HG03135 (cell line): ENCODE data around the gene MAP4K4.

Experiments
- ATAC-seq: cut with Tn5 transposase; IDR thresholded peaks from one replicate; pipeline ENCODE4 v1.9.1; 2021; ENCODE audit warnings: mild to moderate bottlenecking, moderate library complexity; ENCODE audit not compliant: unreplicated experiment

Gene MAP4K4

DNA sequence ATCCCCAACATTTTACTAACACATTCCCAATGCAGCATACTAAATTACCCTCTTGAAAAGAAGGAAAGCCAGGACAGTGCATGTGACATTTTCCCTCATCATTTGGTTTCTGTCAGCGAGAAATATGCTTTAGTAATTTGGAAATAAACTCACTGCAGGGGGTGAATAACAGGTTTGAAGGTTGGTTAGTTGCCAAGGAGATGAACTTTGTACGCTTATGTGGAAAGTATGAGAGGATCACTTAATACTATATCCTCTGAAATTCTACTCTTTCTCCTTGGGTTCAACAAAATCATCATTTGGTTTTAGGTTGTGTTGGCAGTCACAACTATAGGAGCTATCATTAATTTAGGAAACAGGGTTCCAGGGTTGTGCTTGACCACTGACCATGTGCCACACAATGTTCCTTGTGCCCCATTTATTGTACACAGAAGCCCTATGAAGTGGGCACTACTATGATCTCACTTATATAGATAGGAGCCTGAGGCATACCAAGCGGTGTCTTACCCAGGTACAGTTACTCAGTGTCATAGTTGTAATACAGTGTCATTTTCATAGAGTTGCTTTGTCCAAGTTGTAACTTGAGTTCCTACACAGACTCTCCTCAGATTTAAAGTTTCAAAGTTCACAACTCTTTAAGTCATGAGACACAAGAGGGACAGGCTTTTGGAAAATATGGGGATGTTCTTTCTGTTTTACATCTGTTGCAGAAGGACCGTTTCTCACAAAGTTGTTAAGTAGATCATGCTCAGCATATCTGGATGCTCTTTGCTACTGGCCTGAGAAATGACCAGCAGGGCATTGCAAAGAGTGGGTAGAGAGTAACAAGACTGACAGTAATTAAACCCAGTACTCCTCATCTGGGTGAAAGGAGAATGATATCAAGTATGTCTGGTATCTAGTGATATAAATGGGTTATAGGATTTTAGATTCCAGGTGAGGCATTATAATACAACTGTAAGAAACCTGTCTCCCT, 91.8 kb downstream of the MAP4K4 start:
- no peak for ATAC-seq

DNA sequence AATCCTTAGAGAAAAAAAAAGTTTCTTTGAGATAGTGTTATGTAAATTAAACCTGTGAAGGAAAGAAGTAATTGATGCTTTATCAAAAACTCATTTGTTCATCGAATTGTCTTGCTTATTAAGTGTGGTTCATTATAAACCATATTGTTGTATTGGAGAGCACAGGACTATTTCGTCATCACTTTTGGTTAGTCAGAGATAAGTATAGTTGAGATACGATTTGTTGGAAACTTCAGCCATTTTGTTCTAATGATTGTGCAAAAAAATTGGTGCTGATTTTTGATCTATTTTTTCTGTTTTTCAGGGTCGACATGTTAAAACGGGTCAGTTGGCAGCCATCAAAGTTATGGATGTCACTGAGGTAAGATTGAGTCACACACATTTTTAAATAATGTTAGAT, 92.9 kb downstream of the MAP4K4 start:
- ATAC-seq = no peak

- no peak for ATAC-seq
These were observed 93.3 kb downstream of the MAP4K4 start for GRCh38 chr2:101790857-101791256.

- ATAC-seq = no peak
These were observed 94.7 kb downstream of the MAP4K4 start for GRCh38 chr2:101792208-101792607.

- no peak for ATAC-seq
These were observed 95.9 kb downstream of the MAP4K4 start for GRCh38 chr2:101793277-101793969.

GRCh38 chr2:101794141-101794540, 96.6 kb downstream of the MAP4K4 start:
- ATAC-seq = no peak

GRCh38 chr2:101795033-101795432, 97.5 kb downstream of the MAP4K4 start:
- no peak for ATAC-seq

DNA sequence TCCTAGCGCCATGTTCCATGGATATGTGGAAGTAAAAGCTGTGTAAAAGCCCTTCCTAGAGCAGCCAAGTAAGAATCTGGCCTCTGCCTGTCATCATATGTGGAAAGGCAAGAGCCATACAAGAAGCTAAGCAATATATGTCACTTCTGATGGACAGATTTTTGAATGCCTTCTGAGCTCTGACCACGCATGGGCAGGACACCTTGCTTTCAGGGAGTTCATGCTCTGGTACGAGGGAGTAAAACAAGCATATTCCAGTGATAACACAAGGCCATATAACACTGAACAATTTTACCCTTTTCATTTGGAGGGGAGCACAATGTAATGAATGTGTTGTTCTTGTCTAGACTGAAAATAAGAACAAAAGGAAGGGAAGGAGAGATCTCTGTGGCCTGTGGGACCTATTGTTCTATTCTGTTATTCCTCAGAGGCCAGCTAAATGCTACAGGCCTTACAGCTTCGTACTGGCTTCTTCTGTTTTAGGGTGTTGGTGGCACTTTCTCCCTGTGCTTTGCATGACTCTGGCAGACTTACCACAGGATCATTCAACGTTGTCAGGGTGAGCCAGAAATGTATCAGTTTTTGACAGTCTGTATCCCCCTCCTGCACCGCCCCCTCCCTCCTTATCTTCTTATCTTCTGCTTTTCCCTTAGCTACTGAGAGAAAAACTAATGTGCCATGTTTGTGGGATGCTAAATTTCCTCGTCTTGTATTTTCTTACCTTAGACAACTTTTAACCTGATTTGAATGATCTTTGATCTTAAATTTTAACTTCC, 99.5 kb downstream of the MAP4K4 start:
- ATAC-seq = no peak

DNA sequence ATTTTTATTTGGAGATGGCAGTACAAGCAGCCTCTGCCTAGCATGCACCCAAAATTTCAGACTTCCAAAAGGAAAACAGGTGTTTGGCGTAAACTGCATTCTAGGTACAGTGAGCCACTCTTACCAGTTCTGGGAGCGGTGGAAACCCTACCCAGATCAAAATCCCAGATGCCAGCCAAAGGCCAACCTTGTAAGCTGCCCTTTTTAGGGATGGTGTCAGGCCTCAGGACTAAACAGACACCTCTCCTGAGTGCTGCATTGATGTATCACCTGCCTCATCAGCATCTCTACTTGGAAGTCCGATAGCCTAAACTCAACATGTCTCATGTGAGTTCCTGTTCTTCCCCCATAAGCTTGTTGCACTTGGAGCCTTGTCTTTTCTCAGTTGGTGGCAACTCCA, 104.0 kb downstream of the MAP4K4 start:
- no peak for ATAC-seq

GRCh38 chr2:101802329-101802728, 104.8 kb downstream of the MAP4K4 start:
- ATAC-seq = no peak

- no peak for ATAC-seq
These were observed 105.6 kb downstream of the MAP4K4 start for GRCh38 chr2:101803128-101803527.

- no peak for ATAC-seq
These were observed 106.6 kb downstream of the MAP4K4 start for GRCh38 chr2:101803945-101804696.

DNA sequence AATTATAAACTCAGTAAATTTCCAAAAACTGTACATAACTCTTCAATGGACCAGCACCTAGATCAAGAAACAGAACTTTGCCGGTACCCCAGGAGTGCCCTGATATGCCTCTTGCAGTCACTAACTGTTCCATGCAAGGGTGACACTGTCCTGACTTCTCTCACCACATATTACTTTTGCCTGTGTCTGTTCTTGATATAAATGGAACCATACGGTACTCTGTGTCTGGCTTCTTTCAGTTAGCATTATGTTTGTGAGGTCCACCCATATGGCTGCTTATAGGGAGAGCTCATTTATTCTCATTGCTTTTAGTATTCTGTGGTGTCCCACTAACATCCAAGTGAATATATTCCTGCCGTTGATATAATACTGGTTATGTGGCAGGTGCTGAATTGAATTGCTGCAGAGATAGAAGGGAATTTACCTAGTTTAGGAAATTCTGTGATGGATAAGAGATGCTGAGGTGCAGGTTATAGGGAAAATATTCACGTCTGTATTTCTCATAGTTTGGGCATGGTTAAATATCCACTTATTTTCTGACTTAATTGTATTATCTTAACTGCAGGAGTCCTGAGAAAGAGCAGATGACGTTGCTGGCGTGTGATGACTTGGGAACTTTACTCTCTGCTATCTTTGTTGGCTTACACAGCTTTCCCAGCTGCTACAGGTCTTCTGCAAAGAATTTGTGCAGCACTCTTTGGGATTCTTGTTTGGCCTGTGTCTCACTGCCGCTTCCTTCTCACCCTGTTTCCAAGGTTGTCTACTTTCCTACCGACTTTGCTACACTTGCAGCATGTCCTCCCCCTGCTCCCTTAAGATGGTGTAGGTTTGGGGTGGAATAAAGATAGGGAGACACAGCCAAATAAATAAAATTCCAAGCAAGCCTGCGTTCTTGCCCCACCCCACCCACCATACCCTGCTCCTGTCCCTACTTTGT, 107.9 kb downstream of the MAP4K4 start:
- no peak for ATAC-seq

DNA sequence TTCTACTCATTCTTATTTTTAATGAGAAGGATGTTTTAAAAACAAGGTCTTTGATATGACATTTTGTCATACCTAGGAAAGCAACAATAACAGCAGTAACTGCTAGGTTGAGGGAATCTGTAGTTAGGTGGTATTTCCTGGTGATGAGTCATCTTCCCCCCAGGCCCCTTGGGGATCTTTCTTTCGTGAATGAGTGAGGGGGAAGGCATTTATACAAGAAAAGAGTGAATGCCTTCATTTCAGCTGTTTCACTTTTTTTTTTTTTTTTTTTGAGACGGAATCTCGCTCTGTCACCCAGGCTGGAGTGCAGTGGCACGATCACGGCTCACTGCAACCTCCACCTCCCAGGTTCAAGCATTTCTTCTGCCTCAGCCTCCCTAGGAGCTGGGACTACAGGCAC, 108.6 kb downstream of the MAP4K4 start:
- no peak for ATAC-seq

- ATAC-seq = no peak
These were observed 109.2 kb downstream of the MAP4K4 start for GRCh38 chr2:101806701-101807100.

DNA sequence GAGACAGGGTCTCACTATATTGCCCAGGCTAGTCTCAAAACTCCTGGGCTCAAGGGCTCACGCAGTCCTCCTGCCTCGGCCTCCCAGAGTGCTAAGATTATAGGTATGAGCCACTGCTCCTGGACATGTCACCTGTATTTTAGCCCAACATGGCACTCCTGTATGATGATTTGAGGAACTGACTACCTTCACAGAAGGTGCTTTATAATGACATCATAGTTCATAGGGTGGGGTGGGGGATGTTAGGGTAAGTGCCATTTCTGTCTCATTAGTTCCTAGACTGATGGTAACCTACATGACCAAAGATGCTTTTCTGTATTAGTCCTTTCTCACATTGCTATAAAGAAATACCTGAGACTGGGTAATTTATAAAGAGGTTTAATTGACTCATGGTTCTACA, 109.7 kb downstream of the MAP4K4 start:
- ATAC-seq = no peak

DNA sequence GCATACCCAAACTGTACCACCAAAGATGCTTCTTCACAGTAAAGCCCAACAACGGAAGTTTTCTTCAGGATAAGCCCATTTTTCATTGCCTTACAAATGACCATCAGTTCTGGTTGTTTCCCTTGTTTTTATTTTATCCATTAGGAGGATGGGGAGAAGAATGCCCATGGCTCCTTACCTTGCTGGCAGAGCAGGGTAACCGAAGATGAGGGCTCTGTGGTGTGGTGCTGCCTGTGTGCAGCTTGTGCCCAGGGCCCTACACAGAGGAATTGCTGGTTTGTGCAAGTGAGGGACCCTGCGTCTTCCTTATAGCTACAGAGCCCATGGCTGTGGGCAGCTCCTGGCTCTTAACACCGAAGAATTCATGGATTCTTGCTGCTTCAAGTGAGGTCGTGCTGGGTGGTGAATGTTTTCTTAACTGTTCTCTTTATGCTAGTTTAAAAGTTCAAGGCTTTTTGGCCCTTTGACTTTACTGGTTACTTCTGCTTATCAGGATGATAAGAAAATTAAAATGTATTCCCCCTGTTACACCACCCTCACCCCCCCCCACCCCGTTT, 110.6 kb downstream of the MAP4K4 start:
- no peak for ATAC-seq

GRCh38 chr2:101809698-101810097, 112.2 kb downstream of the MAP4K4 start:
- no peak for ATAC-seq
